ENCODE data around the gene CFAP299. TPM values are rescaled to one million over a fixed set of nuclear protein-coding genes. Genes with fewer than 3 reads are reported as not detected.

Gene CFAP299
- total RNA-seq, 1 donor from 2014 or later: not detected

DNA sequence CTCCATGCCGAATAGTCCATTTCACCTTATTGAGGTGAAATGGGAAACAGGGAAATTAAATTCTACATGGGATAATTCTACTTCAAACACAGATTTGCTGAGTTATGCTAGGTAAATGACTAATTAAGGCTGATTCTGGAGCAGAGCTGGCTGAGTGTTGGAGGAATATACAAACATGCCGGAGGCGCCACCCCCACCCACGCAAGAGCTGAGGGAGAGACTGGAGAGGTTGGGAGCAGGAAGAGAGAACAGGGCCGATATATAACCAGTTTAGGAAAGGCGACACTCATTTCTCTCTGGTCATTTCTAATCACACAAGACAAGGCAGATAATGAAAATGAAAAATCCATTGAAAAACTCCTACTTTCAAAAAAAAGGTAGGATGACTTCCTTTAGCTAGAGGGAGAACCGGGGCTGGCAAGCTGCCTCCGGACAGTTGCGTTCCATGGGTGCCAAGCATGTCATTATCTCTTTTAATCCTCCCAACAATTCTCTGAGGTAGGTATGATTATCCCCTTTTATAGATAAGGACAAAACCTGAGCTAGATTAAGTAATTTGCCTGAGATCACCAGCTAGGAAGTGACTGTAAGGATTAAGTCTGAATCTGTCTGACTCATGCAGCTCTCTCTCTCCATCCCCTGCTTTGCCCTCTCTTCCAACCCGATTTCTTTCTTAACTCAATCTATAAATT, 27.6 kb upstream of the CFAP299 start:
- no peak overlapping the region for H3K4me3 ChIP-seq
- H3K36me3 ChIP-seq: no peaks in the 10 kb centered on the region
- no peak for DNase-seq
- H3K27me3 ChIP-seq (ENCODE audit: low read depth): peaks cover 19% of the 10 kb centered on the region
- no peak overlapping the region for H3K27ac ChIP-seq (replicated peaks)
- intact Hi-C loops (cut with micrococcal nuclease): no loop called here
- no peaks in the 10 kb centered on the region for H3K9me3 ChIP-seq (replicated peaks)
- H3K4me1 ChIP-seq: no peaks in the 10 kb centered on the region
- TF ChIP-seq, protein P1, sequence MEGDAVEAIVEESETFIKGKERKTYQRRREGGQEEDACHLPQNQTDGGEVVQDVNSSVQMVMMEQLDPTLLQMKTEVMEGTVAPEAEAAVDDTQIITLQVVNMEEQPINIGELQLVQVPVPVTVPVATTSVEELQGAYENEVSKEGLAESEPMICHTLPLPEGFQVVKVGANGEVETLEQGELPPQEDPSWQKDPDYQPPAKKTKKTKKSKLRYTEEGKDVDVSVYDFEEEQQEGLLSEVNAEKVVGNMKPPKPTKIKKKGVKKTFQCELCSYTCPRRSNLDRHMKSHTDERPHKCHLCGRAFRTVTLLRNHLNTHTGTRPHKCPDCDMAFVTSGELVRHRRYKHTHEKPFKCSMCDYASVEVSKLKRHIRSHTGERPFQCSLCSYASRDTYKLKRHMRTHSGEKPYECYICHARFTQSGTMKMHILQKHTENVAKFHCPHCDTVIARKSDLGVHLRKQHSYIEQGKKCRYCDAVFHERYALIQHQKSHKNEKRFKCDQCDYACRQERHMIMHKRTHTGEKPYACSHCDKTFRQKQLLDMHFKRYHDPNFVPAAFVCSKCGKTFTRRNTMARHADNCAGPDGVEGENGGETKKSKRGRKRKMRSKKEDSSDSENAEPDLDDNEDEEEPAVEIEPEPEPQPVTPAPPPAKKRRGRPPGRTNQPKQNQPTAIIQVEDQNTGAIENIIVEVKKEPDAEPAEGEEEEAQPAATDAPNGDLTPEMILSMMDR (IDR thresholded peaks at IDR 0.05; ENCODE audit: borderline replicate concordance): no peak

DNA sequence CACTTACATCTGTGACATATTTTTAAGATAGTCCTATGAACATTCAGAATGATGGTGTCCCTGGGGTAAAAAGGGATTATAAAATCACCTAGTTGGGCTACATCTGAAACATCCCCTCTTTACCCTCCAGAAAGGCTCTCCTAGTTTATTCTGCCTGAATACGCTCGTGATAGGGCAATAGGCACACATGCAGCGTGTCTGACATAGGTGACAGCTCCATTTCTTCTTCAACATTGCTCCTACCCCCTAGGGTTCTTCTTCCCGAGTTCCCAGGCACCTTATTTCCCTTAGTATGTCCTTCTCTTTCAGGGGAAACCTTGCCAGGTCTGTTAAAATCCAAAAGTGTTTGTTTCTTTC, 27.1 kb upstream of the CFAP299 start:
- DNase-seq: no peak
- H3K27ac ChIP-seq (replicated peaks): no peak overlapping the region
- no peaks in the 10 kb centered on the region for H3K36me3 ChIP-seq
- TF ChIP-seq, protein P1 (IDR thresholded peaks at IDR 0.05; ENCODE audit: borderline replicate concordance): no peak
- no peaks in the 10 kb centered on the region for H3K9me3 ChIP-seq (replicated peaks)
- H3K4me1 ChIP-seq: no peaks in the 10 kb centered on the region
- intact Hi-C loops (cut with micrococcal nuclease): no loop called here
- H3K4me3 ChIP-seq: no peak overlapping the region
- peaks cover 19% of the 10 kb centered on the region for H3K27me3 ChIP-seq (ENCODE audit: low read depth)

DNA sequence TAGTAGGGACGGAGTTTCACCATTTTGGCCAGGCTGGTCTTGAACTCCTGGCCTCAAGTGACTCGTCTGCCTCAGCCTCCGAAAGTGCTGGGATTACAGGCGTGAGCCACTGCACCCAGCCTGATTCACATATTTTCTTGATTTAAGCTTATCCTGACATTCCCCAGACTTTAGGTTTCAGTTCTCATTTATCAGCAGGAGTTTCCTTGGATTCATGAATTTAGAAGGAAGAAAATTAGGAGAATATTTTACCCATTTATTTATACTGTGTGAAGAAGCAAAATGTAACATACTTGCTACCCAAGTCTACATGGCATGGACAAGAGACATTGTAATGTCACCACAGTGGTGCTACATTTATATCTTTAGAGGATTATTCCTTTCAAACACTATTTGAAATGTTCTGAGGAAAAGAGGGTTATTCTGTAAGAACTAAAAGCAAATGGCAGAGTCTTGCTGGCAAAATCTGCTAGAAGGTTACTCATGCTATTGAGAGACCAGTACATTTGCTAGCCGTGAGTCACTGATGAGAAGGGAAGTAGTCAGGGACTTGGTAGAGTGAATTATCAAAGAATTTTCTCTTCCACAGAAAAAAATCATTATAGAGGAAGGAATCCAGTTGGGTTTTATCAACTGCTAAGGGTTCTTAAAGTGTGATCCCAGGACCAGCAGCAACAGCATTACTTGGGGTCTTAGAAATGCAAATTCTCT, 26.1 kb upstream of the CFAP299 start:
- Histone ChIP-seq H3K4me1 (no peaks in the 10 kb centered on the region), H3K9me3 (replicated peaks) (no peaks in the 10 kb centered on the region), H3K27me3 (ENCODE audit: low read depth) (peaks cover 20% of the 10 kb centered on the region), H3K36me3 (no peaks in the 10 kb centered on the region), H3K27ac (replicated peaks) (no peak overlapping the region), H3K4me3 (no peak overlapping the region)
- TF ChIP-seq, protein P1 (IDR thresholded peaks at IDR 0.05; ENCODE audit: borderline replicate concordance): no peak
- no peak for DNase-seq
- intact Hi-C loops (cut with micrococcal nuclease): no loop called here

DNA sequence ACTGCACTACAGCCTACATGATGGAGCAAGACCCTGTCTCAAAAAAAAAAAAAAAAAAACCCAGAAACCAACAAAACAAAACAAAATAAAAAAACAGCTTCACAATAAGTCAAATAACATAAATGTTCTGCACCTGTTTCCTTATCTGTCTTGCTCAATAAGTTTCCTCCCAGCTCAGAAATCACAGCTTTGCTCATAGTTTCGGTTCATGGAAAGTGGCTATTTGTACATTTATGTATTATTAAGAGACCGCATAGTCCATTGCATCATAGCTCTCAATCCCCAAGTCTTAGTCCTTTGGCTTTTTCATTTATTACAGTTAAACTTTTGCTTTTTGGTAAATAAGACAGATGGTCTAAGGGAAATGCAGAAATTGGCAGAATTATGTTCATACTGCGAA, 24.4 kb upstream of the CFAP299 start:
- H3K9me3 ChIP-seq (replicated peaks): no peaks in the 10 kb centered on the region
- no peak overlapping the region for H3K27ac ChIP-seq (replicated peaks)
- no peaks in the 10 kb centered on the region for H3K36me3 ChIP-seq
- no peak overlapping the region for H3K4me3 ChIP-seq
- intact Hi-C loops (cut with micrococcal nuclease): no loop called here
- H3K4me1 ChIP-seq: no peaks in the 10 kb centered on the region
- no peak for DNase-seq
- TF ChIP-seq, protein P1 (IDR thresholded peaks at IDR 0.05; ENCODE audit: borderline replicate concordance): no peak
- H3K27me3 ChIP-seq (ENCODE audit: low read depth): peaks cover 23% of the 10 kb centered on the region

DNA sequence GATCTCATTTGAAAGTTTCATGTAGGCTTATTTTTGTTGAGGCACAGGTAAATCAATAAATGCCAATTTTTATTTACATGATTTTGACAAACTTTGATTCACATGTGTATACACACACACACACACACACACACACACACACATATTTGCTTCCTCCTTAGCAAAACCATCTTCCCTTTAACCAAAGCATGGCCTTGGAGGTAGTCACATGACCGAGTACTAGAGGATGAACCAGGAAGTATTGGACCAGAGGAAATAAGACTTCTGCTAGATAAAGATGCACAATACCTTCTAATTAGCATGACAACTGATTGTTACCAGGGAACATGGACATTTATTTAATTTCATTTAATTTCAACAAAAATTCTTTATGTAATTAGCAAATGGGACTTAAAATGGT, 23.4 kb upstream of the CFAP299 start:
- intact Hi-C loops (cut with micrococcal nuclease): no loop called here
- TF ChIP-seq, protein P1 (IDR thresholded peaks at IDR 0.05; ENCODE audit: borderline replicate concordance): no peak
- Histone ChIP-seq H3K36me3 (no peaks in the 10 kb centered on the region), H3K4me3 (no peak overlapping the region), H3K9me3 (replicated peaks) (no peaks in the 10 kb centered on the region), H3K4me1 (no peaks in the 10 kb centered on the region), H3K27ac (replicated peaks) (no peak overlapping the region), H3K27me3 (ENCODE audit: low read depth) (peaks cover 23% of the 10 kb centered on the region)
- no peak for DNase-seq
